Measurements from ENCODE around the gene PDE4B. TPM values are rescaled to one million over a fixed set of nuclear protein-coding genes. Genes with fewer than 3 reads are reported as not detected.
"Not testable (repeated sequence)": the region's sequence is repeated elsewhere in the genome, so short reads cannot be mapped to it uniquely, and the experiment has no call there.

PDE4B gene
- total RNA-seq, 2 donors from 2014 or later: 114 to 132 TPM

GRCh38 chr1:66084442-66084841, 291.7 kb downstream of the PDE4B start:
- DNase-seq (no peak), ATAC-seq (no peak)
- H3K4me1 Mint-ChIP-seq: no peaks in the 10 kb centered on the region
- H3K36me3 Mint-ChIP-seq (ENCODE audit: low read depth): peaks cover 4% of the 10 kb centered on the region
- H3K27me3 Mint-ChIP-seq: peaks cover 45% of the 10 kb centered on the region
- H3K9me3 ChIP-seq (ENCODE audit: control insufficient read depth, low read length, poor library complexity, severe bottlenecking): no peaks in the 10 kb centered on the region
- H3K4me3 Mint-ChIP-seq: no peak overlapping the region
- peak overlapping the region; percentile 0 for H3K27ac Mint-ChIP-seq

- DNase-seq (no peak), ATAC-seq (no peak)
- H3K4me3 Mint-ChIP-seq: no peak overlapping the region
- H3K4me1 Mint-ChIP-seq: no peaks in the 10 kb centered on the region
- H3K27ac Mint-ChIP-seq: no peak overlapping the region
- peaks cover 43% of the 10 kb centered on the region for H3K27me3 Mint-ChIP-seq
- H3K36me3 Mint-ChIP-seq (ENCODE audit: low read depth): peaks cover 4% of the 10 kb centered on the region
- no peaks in the 10 kb centered on the region for H3K9me3 ChIP-seq (ENCODE audit: control insufficient read depth, low read length, poor library complexity, severe bottlenecking)
Observed at GRCh38 chr1:66085600-66085999, 292.9 kb downstream of the PDE4B start.

- peaks cover 4% of the 10 kb centered on the region for H3K36me3 Mint-ChIP-seq (ENCODE audit: low read depth)
- H3K27me3 Mint-ChIP-seq: peaks cover 23% of the 10 kb centered on the region
- no peak for ATAC-seq
- DNase-seq: no peak
- H3K4me3 Mint-ChIP-seq: no peak overlapping the region
- H3K27ac Mint-ChIP-seq: no peak overlapping the region
- no peaks in the 10 kb centered on the region for H3K9me3 ChIP-seq (ENCODE audit: control insufficient read depth, low read length, poor library complexity, severe bottlenecking)
- peaks cover 4% of the 10 kb centered on the region for H3K4me1 Mint-ChIP-seq
Observed at GRCh38 chr1:66088787-66089186, 296.1 kb downstream of the PDE4B start.

- no peak overlapping the region for H3K4me3 Mint-ChIP-seq
- peaks cover 2% of the 10 kb centered on the region for H3K36me3 Mint-ChIP-seq (ENCODE audit: low read depth)
- H3K4me1 Mint-ChIP-seq: peaks cover 4% of the 10 kb centered on the region
- H3K27ac Mint-ChIP-seq: peak overlapping the region; percentile 89
- no peaks in the 10 kb centered on the region for H3K9me3 ChIP-seq (ENCODE audit: control insufficient read depth, low read length, poor library complexity, severe bottlenecking)
- ATAC-seq (peak; percentile 91), DNase-seq (no peak)
- peaks cover 1% of the 10 kb centered on the region for H3K27me3 Mint-ChIP-seq
Observed at GRCh38 chr1:66090859-66091457, 298.3 kb downstream of the PDE4B start.

- Mint-ChIP-seq H3K4me1 (peaks cover 6% of the 10 kb centered on the region), H3K27ac (no peak overlapping the region), H3K36me3 (ENCODE audit: low read depth) (peaks cover 2% of the 10 kb centered on the region), H3K27me3 (no peaks in the 10 kb centered on the region), H3K4me3 (no peak overlapping the region)
- ATAC-seq: no peak
- H3K9me3 ChIP-seq (ENCODE audit: control insufficient read depth, low read length, poor library complexity, severe bottlenecking): no peaks in the 10 kb centered on the region
- DNase-seq: no peak
Observed at GRCh38 chr1:66095190-66095589, 302.5 kb downstream of the PDE4B start.

GRCh38 chr1:66100959-66101358, 308.3 kb downstream of the PDE4B start:
- H3K4me1 Mint-ChIP-seq; H3K27ac Mint-ChIP-seq; DNase-seq; ATAC-seq; H3K4me3 Mint-ChIP-seq; H3K36me3 Mint-ChIP-seq (ENCODE audit: low read depth); H3K27me3 Mint-ChIP-seq; H3K9me3 ChIP-seq (ENCODE audit: control insufficient read depth, low read length, poor library complexity, severe bottlenecking): not testable (repeated sequence)

- not testable (repeated sequence) for ATAC-seq; H3K4me1 Mint-ChIP-seq; DNase-seq; H3K27me3 Mint-ChIP-seq; H3K9me3 ChIP-seq (ENCODE audit: control insufficient read depth, low read length, poor library complexity, severe bottlenecking); H3K36me3 Mint-ChIP-seq (ENCODE audit: low read depth); H3K4me3 Mint-ChIP-seq; H3K27ac Mint-ChIP-seq
Observed at GRCh38 chr1:66104076-66104475, 311.4 kb downstream of the PDE4B start.

GRCh38 chr1:66108624-66109023, 315.9 kb downstream of the PDE4B start:
- Mint-ChIP-seq H3K27me3 (peaks cover 10% of the 10 kb centered on the region), H3K36me3 (ENCODE audit: low read depth) (no peaks in the 10 kb centered on the region), H3K4me3 (no peak overlapping the region), H3K4me1 (no peaks in the 10 kb centered on the region), H3K27ac (no peak overlapping the region)
- no peak for ATAC-seq
- no peaks in the 10 kb centered on the region for H3K9me3 ChIP-seq (ENCODE audit: control insufficient read depth, low read length, poor library complexity, severe bottlenecking)
- no peak for DNase-seq

GRCh38 chr1:66112744-66113400, 320.2 kb downstream of the PDE4B start:
- no peak overlapping the region for H3K4me3 Mint-ChIP-seq
- no peaks in the 10 kb centered on the region for H3K9me3 ChIP-seq (ENCODE audit: control insufficient read depth, low read length, poor library complexity, severe bottlenecking)
- H3K27ac Mint-ChIP-seq: no peak overlapping the region
- DNase-seq: no peak
- H3K4me1 Mint-ChIP-seq: no peaks in the 10 kb centered on the region
- no peak for ATAC-seq
- H3K36me3 Mint-ChIP-seq (ENCODE audit: low read depth): no peaks in the 10 kb centered on the region
- peaks cover 15% of the 10 kb centered on the region for H3K27me3 Mint-ChIP-seq

GRCh38 chr1:66119148-66119547, 326.5 kb downstream of the PDE4B start:
- peaks cover 16% of the 10 kb centered on the region for H3K27me3 Mint-ChIP-seq
- peaks cover 3% of the 10 kb centered on the region for H3K4me1 Mint-ChIP-seq
- DNase-seq (no peak), ATAC-seq (no peak)
- H3K36me3 Mint-ChIP-seq (ENCODE audit: low read depth): no peaks in the 10 kb centered on the region
- no peak overlapping the region for H3K27ac Mint-ChIP-seq
- H3K9me3 ChIP-seq (ENCODE audit: control insufficient read depth, low read length, poor library complexity, severe bottlenecking): no peaks in the 10 kb centered on the region
- H3K4me3 Mint-ChIP-seq: no peak overlapping the region

GRCh38 chr1:66124670-66125069, 332.0 kb downstream of the PDE4B start:
- Mint-ChIP-seq H3K4me3 (no peak overlapping the region), H3K4me1 (peaks cover 3% of the 10 kb centered on the region), H3K27me3 (peaks cover 18% of the 10 kb centered on the region), H3K36me3 (ENCODE audit: low read depth) (no peaks in the 10 kb centered on the region), H3K27ac (no peak overlapping the region)
- ATAC-seq (no peak), DNase-seq (no peak)
- no peaks in the 10 kb centered on the region for H3K9me3 ChIP-seq (ENCODE audit: control insufficient read depth, low read length, poor library complexity, severe bottlenecking)

GRCh38 chr1:66128641-66129040, 335.9 kb downstream of the PDE4B start:
- H3K36me3 Mint-ChIP-seq (ENCODE audit: low read depth); DNase-seq; H3K9me3 ChIP-seq (ENCODE audit: control insufficient read depth, low read length, poor library complexity, severe bottlenecking); H3K27ac Mint-ChIP-seq; H3K4me3 Mint-ChIP-seq; H3K4me1 Mint-ChIP-seq: not testable (repeated sequence)
- peaks cover 12% of the 10 kb centered on the region for H3K27me3 Mint-ChIP-seq
- peak; percentile 52 for ATAC-seq

- H3K36me3 Mint-ChIP-seq (ENCODE audit: low read depth): peaks cover 2% of the 10 kb centered on the region
- ATAC-seq (no peak), DNase-seq (no peak)
- peaks cover 5% of the 10 kb centered on the region for H3K4me1 Mint-ChIP-seq
- no peaks in the 10 kb centered on the region for H3K27me3 Mint-ChIP-seq
- H3K4me3 Mint-ChIP-seq: no peak overlapping the region
- H3K27ac Mint-ChIP-seq: no peak overlapping the region
- H3K9me3 ChIP-seq (ENCODE audit: control insufficient read depth, low read length, poor library complexity, severe bottlenecking): no peaks in the 10 kb centered on the region
Observed at GRCh38 chr1:66132324-66132723, 339.6 kb downstream of the PDE4B start.

- Mint-ChIP-seq H3K27me3 (no peaks in the 10 kb centered on the region), H3K36me3 (ENCODE audit: low read depth) (peaks cover 2% of the 10 kb centered on the region), H3K4me3 (no peak overlapping the region), H3K4me1 (peaks cover 5% of the 10 kb centered on the region), H3K27ac (no peak overlapping the region)
- ATAC-seq (no peak), DNase-seq (no peak)
- no peaks in the 10 kb centered on the region for H3K9me3 ChIP-seq (ENCODE audit: control insufficient read depth, low read length, poor library complexity, severe bottlenecking)
Observed at GRCh38 chr1:66134004-66134403, 341.3 kb downstream of the PDE4B start.

Data from T-helper 17 cell (primary cell).